CD14-positive monocyte (primary cell): ENCODE data around the gene MCFD2. TPM values are rescaled to one million over a fixed set of nuclear protein-coding genes. Genes with fewer than 3 reads are reported as not detected.

Experiments
- DNase-seq, 3 donors: peaks; one replicate each; pipeline ENCODE4 v3.0.0-alpha.2; 2011 to 2022
- H2AFZ ChIP-seq: 2 replicates; pipeline ENCODE4 v1.6.0; 2012; ENCODE audit warnings: mild to moderate bottlenecking, low read depth, low read length, inconsistent platforms; ENCODE audit not compliant: insufficient read depth, poor library complexity, severe bottlenecking
- H3K27ac ChIP-seq, 2 donors: 1 replicate in 1 of 2; 2 replicates in 1 of 2; pipeline ENCODE4 v1.5.1; 2012 to 2013; ENCODE audit warnings: low read length in 2 of 2, control low read depth in 1 of 2, inconsistent platforms in 1 of 2, low read depth in 1 of 2, mild to moderate bottlenecking in 1 of 2
- H3K27me3 ChIP-seq, 2 donors: one replicate each; pipeline versions ENCODE4 v1.6.0 to v1.6.1; 2011 to 2013; ENCODE audit warnings: low read length in 2 of 2; ENCODE audit not compliant: control insufficient read depth in 2 of 2, insufficient read depth in 2 of 2
- H3K36me3 ChIP-seq, 2 donors: replicated peaks in 1 of 2; 1 replicate in 1 of 2; 2 replicates in 1 of 2; pipeline versions ENCODE4 v1.5.1 to v1.6.1; 2012 to 2013; ENCODE audit warnings: low read length in 2 of 2, control low read depth in 1 of 2, inconsistent platforms in 1 of 2, mild to moderate bottlenecking in 1 of 2; ENCODE audit not compliant: insufficient read depth in 2 of 2, control insufficient read depth in 1 of 2
- H3K4me1 ChIP-seq, 2 donors: 1 replicate in 1 of 2; 2 replicates in 1 of 2; pipeline versions ENCODE4 v1.5.1 to v1.6.1; 2012 to 2013; ENCODE audit warnings: low read length in 2 of 2, control low read depth in 1 of 2, inconsistent platforms in 1 of 2, mild to moderate bottlenecking in 1 of 2, moderate library complexity in 1 of 2; ENCODE audit not compliant: insufficient read depth in 2 of 2, control insufficient read depth in 1 of 2
- H3K4me2 ChIP-seq: replicated peaks from 2 replicates; pipeline ENCODE3; 2012; ENCODE audit warnings: low read length, moderate library complexity, mild to moderate bottlenecking; ENCODE audit not compliant: poor library complexity, severe bottlenecking; ENCODE audit errors: extremely low read depth
- H3K4me3 ChIP-seq, 3 experiments: fragments of 200-600 bp in 1 of 3; sonication (generic) in 1 of 3; replicated peaks in 1 of 3; 1 replicate in 2 of 3; 2 replicates in 1 of 3; pipeline ENCODE4 v1.5.1; 2011 to 2013; ENCODE audit warnings: low read length in 3 of 3, mild to moderate bottlenecking in 3 of 3, control low read depth in 2 of 3, low read depth in 2 of 3, inconsistent platforms in 1 of 3, moderate library complexity in 1 of 3
- H3K79me2 ChIP-seq: 2 replicates; pipeline ENCODE4 v1.6.0; 2012; ENCODE audit warnings: mild to moderate bottlenecking, control low read depth, inconsistent platforms, low read length, moderate library complexity; ENCODE audit not compliant: insufficient read depth
- H3K9ac ChIP-seq: 2 replicates; pipeline ENCODE4 v1.6.0; 2017; ENCODE audit warnings: low read length, mild to moderate bottlenecking; ENCODE audit not compliant: insufficient read depth, poor library complexity, severe bottlenecking
- H3K9me3 ChIP-seq, 2 donors: replicated peaks in 1 of 2; 1 replicate in 1 of 2; 2 replicates in 1 of 2; pipeline versions ENCODE4 v1.5.1 to v1.6.1; 2012 to 2013; ENCODE audit warnings: low read length in 2 of 2, control low read depth in 1 of 2; ENCODE audit not compliant: control insufficient read depth in 1 of 2, insufficient read depth in 1 of 2
- H4K20me1 ChIP-seq: 2 replicates; pipeline ENCODE4 v1.6.0; 2012; ENCODE audit warnings: mild to moderate bottlenecking, low read length, control low read depth, moderate library complexity; ENCODE audit not compliant: insufficient read depth
- H3K27ac Mint-ChIP-seq, 7 donors: one replicate each; pipeline ENCODE4 v1.8.0; 2020; ENCODE audit warnings: mild to moderate bottlenecking in 7 of 7, mixed read lengths in 7 of 7, moderate library complexity in 6 of 7, inconsistent platforms in 2 of 7
- H3K27me3 Mint-ChIP-seq, 3 donors: one replicate each; pipeline ENCODE4 v1.8.0; 2021 to 2022; ENCODE audit warnings: low read depth in 3 of 3, mild to moderate bottlenecking in 3 of 3, mixed read lengths in 3 of 3, moderate library complexity in 3 of 3, inconsistent platforms in 1 of 3
- H3K36me3 Mint-ChIP-seq, 2 donors: one replicate each; pipeline ENCODE4 v1.8.0; 2020; ENCODE audit warnings: mixed read lengths in 2 of 2, inconsistent platforms in 1 of 2, mild to moderate bottlenecking in 1 of 2
- H3K4me1 Mint-ChIP-seq: one replicate; pipeline ENCODE4 v1.8.0; 2020; ENCODE audit warnings: mild to moderate bottlenecking, mixed read lengths
- H3K4me3 Mint-ChIP-seq, 2 donors: one replicate each; pipeline ENCODE4 v1.8.0; 2020; ENCODE audit warnings: mild to moderate bottlenecking in 2 of 2, mixed read lengths in 2 of 2, moderate library complexity in 1 of 2
- H3K9me3 Mint-ChIP-seq, 7 donors: one replicate each; pipeline ENCODE4 v1.8.0; 2020 to 2022; ENCODE audit warnings: mixed read lengths in 7 of 7, mild to moderate bottlenecking in 6 of 7, moderate library complexity in 6 of 7, inconsistent platforms in 2 of 7
- WGBS: methylation state at CpG from one replicate; pipeline ENCODE4 v1.1.5; 2013; ENCODE audit warnings: missing lambda C conversion rate; ENCODE audit not compliant: insufficient coverage; 5-methylcytosine and 5-hydroxymethylcytosine counted together
- intact Hi-C, 2 donors: fragments of 100-400 bp; cut with micrococcal nuclease; formaldehyde crosslinking; loops; one replicate each; pipeline versions ENCODE4 v1.15.0 to v1.15.1; 2023
- polyA plus RNA-seq, 3 donors: library from polyadenylated mRNA; depleted of rRNA in 1 of 3; unstranded in 2 of 3; stranded (reverse) in 1 of 3; fragments of 300-500 nt in 2 of 3; fragments of >200 nt in 1 of 3; fragmentation: Illumina TruSeq in 2 of 3; gene quantifications; 1 replicate in 2 of 3; 2 replicates in 1 of 3; pipeline ENCODE4 v1.2.3, GENCODE V29; 2012 to 2021
- TF ChIP-seq, protein P1 (sequence below): fragments of 200-600 bp; IDR thresholded peaks from one replicate; pipeline ENCODE4 v1.8.0; 2022; ENCODE audit warnings: antibody characterized with exemption, mild to moderate bottlenecking

MCFD2 gene
- polyA plus RNA-seq, 3 donors = 23.8 to 38.5 (median 33.6) TPM

DNA sequence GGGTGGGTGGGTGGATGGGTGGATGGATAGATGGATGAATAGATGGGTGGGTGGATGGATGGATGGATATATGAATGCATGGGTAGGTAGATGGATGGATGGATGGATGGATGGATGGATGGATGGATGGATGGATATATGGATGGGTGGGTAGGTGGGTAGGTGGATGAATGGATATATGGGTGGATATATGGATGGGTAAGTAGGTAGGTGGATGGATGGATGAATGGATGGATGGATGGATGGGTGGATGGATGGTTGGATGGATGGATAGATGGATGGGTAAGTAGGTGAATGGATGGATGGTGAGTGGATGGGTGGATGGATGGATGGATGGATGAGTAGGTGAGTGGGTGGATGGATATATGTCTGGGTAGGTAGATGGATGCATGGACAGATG is 36.1 kb downstream of the MCFD2 start:
- Histone ChIP-seq H3K4me1 (no peaks in the 10 kb centered on the region), H3K4me3 (no peak overlapping the region), H3K36me3 (no peaks in the 10 kb centered on the region), H2AFZ (no peak overlapping the region), H3K27me3 (no peaks in the 10 kb centered on the region), H3K4me2 (no peak overlapping the region), H3K79me2 (no peaks in the 10 kb centered on the region), H3K9ac (no peak overlapping the region), H3K27ac (no peak overlapping the region), H3K9me3 (no peaks in the 10 kb centered on the region), H4K20me1 (no peaks in the 10 kb centered on the region)
- no peak overlapping the region for H3K27ac Mint-ChIP-seq
- no peak overlapping the region for H3K4me3 Mint-ChIP-seq
- no peaks in the 10 kb centered on the region for H3K36me3 Mint-ChIP-seq
- DNase-seq = no peak
- intact Hi-C loops = no loop called here
- TF ChIP-seq, protein P1, sequence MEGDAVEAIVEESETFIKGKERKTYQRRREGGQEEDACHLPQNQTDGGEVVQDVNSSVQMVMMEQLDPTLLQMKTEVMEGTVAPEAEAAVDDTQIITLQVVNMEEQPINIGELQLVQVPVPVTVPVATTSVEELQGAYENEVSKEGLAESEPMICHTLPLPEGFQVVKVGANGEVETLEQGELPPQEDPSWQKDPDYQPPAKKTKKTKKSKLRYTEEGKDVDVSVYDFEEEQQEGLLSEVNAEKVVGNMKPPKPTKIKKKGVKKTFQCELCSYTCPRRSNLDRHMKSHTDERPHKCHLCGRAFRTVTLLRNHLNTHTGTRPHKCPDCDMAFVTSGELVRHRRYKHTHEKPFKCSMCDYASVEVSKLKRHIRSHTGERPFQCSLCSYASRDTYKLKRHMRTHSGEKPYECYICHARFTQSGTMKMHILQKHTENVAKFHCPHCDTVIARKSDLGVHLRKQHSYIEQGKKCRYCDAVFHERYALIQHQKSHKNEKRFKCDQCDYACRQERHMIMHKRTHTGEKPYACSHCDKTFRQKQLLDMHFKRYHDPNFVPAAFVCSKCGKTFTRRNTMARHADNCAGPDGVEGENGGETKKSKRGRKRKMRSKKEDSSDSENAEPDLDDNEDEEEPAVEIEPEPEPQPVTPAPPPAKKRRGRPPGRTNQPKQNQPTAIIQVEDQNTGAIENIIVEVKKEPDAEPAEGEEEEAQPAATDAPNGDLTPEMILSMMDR = no peak
- H3K4me1 Mint-ChIP-seq = peaks cover 3% of the 10 kb centered on the region
- peaks cover 1 to 2% (median 2%) of the 10 kb centered on the region in 3 donors for H3K27me3 Mint-ChIP-seq
- H3K9me3 Mint-ChIP-seq = no peaks in the 10 kb centered on the region

DNA sequence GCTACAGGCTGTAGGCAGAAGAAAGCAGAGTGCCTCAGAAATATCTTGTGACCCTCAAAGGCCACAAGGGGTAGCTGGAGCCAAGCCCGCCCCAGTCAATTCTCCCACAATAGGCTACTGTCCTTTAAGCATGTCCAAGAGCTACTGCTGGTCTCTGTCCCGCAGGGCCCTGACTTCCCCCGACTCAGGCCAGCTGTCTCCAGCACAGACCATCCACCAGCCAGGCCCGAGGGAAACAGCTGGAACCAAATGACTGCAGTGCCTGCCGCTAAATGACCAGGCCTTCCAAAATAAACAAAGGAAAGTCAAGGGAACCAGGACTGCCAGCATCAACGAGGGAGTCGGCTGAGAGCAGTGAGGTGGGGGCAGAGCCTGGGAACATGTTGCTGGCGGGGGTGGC is 36.7 kb downstream of the MCFD2 start:
- H3K9me3 Mint-ChIP-seq = no peaks in the 10 kb centered on the region
- Histone ChIP-seq H3K4me3 (no peak overlapping the region), H3K27ac (no peak overlapping the region), H4K20me1 (no peaks in the 10 kb centered on the region), H3K79me2 (no peaks in the 10 kb centered on the region), H3K4me2 (no peak overlapping the region), H3K27me3 (no peaks in the 10 kb centered on the region), H3K9me3 (no peaks in the 10 kb centered on the region), H2AFZ (no peak overlapping the region), H3K4me1 (no peaks in the 10 kb centered on the region), H3K9ac (no peak overlapping the region), H3K36me3 (no peaks in the 10 kb centered on the region)
- TF ChIP-seq, protein P1 = no peak
- intact Hi-C loops = no loop called here
- H3K4me1 Mint-ChIP-seq = peaks cover 3% of the 10 kb centered on the region
- peaks cover 1 to 4% (median 3%) of the 10 kb centered on the region in 3 donors for H3K27me3 Mint-ChIP-seq
- H3K36me3 Mint-ChIP-seq = no peaks in the 10 kb centered on the region
- no peak for DNase-seq
- WGBS = 96% methylated on average over 7 of the region's 8 CpGs
- H3K4me3 Mint-ChIP-seq = no peak overlapping the region
- no peak overlapping the region for H3K27ac Mint-ChIP-seq
